Spleen (tissue), 11 donors: ENCODE measurements around the gene PGS1. TPM values are rescaled to one million over a fixed set of nuclear protein-coding genes. Genes with fewer than 3 reads are reported as not detected.

Experiments used
- DNase-seq: peaks from one replicate; pipeline ENCODE4 v3.0.0-alpha.2; 2020
- H3K27ac ChIP-seq, 8 donors: fragments of 200-600 bp; sonication (generic) in 7 of 8; 1 replicate in 4 of 8; 2 replicates in 4 of 8; pipeline versions ENCODE4 v1.5.0 to v1.8.0; 2016 to 2021; ENCODE audit warnings: inconsistent platforms in 4 of 8, mild to moderate bottlenecking in 4 of 8, moderate library complexity in 1 of 8
- H3K27me3 ChIP-seq, 7 donors: fragments of 200-600 bp; sonication (generic) in 6 of 7; replicated peaks in 1 of 7; 1 replicate in 4 of 7; 2 replicates in 3 of 7; pipeline versions ENCODE4 v1.5.0 to v1.8.0; 2016 to 2021; ENCODE audit warnings: inconsistent platforms in 3 of 7, mild to moderate bottlenecking in 1 of 7
- H3K36me3 ChIP-seq, 6 donors: fragments of 200-600 bp; sonication (generic) in 5 of 6; 1 replicate in 4 of 6; 2 replicates in 2 of 6; pipeline versions ENCODE4 v1.5.0 to v1.8.0; 2016 to 2021; ENCODE audit warnings: inconsistent platforms in 2 of 6
- H3K4me1 ChIP-seq, 6 donors: fragments of 200-600 bp; sonication (generic) in 5 of 6; 1 replicate in 3 of 6; 2 replicates in 3 of 6; pipeline versions ENCODE4 v1.5.0 to v1.8.0; 2016 to 2021; ENCODE audit warnings: inconsistent platforms in 3 of 6
- H3K4me3 ChIP-seq, 8 donors: fragments of 200-600 bp; sonication (generic) in 7 of 8; 1 replicate in 4 of 8; 2 replicates in 4 of 8; pipeline versions ENCODE4 v1.5.0 to v1.8.0; 2016 to 2021; ENCODE audit warnings: inconsistent platforms in 4 of 8, mild to moderate bottlenecking in 4 of 8, moderate library complexity in 2 of 8
- H3K9me3 ChIP-seq, 8 donors: fragments of 200-600 bp; sonication (generic) in 7 of 8; 1 replicate in 4 of 8; 2 replicates in 4 of 8; pipeline versions ENCODE4 v1.5.0 to v1.8.0; 2016 to 2021; ENCODE audit warnings: inconsistent platforms in 4 of 8
- POLR2A ChIP-seq, 3 donors: fragments of 450-650 bp; IDR thresholded peaks; one replicate each; pipeline ENCODE4 v1.5.1; 2017; ENCODE audit warnings: antibody characterized with exemption in 3 of 3, mild to moderate bottlenecking in 1 of 3
- POLR2AphosphoS5 ChIP-seq, 3 donors: sonication (generic); formaldehyde crosslinking; IDR thresholded peaks; one replicate each; pipeline ENCODE4 v1.5.1; 2017; ENCODE audit warnings: antibody characterized with exemption in 3 of 3
- WGBS, 5 donors: extraction: QIAGEN DNeasy Blood & Tissue Kit in 3 of 5; methylation state at CpG; one replicate each; pipeline versions ENCODE4 v1.1.5 to v1.1.7; 2013 to 2018; 5-methylcytosine and 5-hydroxymethylcytosine counted together
- intact Hi-C: fragments of 100-400 bp; cut with DNase I; formaldehyde crosslinking; loops from one replicate; pipeline ENCODE4 v1.15.0; 2023; ENCODE audit warnings: low total_unique reads
- polyA plus RNA-seq, 3 donors: library from polyadenylated mRNA; stranded (reverse); fragments of 200-250 nt; gene quantifications; one replicate each; pipeline ENCODE4 v1.2.1, GENCODE V29; 2013
- total RNA-seq, 7 donors: library from RNA; depleted of rRNA in 3 of 7; stranded (reverse); fragments of >200 nt in 3 of 7; fragmentation: NEBNext Ultra II Directional in 4 of 7; extraction: Animal tissue kit (Norgen Biotek cat#: 25700) in 4 of 7; gene quantifications; one replicate each; pipeline versions ENCODE4 v1.1.0 to v1.2.1, GENCODE V29; 2016 to 2021
- TF ChIP-seq, protein P1 (sequence below), 11 experiments: fragments of 200-600 bp in 7 of 11; fragments of 450-650 bp in 4 of 11; sonication (generic) in 4 of 11; IDR thresholded peaks in 8 of 11; conservative IDR thresholded peaks in 3 of 11; 1 replicate in 7 of 11; 2 replicates in 4 of 11; pipeline versions ENCODE4 v1.4.0 to v1.8.0; 2016 to 2021; ENCODE audit warnings: antibody characterized with exemption in 11 of 11, inconsistent platforms in 4 of 11, mild to moderate bottlenecking in 1 of 11
- donor health status: healthy with polysubstance abuse.
- donor health status: DM: no; HTN: no; CAD: no; lungs with moderate emphysema.
- donor health status: DM: no; HTN: no; CAD: no.
- donor health status: Bipolar disorder and iron deficiency.
- donor health status: healthy.
- donor health status: DM: no; HTN: no; CAD: no.
- donor health status: DM: yes; HTN: yes; CAD: no.

Gene PGS1
- total and polyA plus RNA-seq, 10 donors = 20.0 to 217 (median 109) TPM

DNA sequence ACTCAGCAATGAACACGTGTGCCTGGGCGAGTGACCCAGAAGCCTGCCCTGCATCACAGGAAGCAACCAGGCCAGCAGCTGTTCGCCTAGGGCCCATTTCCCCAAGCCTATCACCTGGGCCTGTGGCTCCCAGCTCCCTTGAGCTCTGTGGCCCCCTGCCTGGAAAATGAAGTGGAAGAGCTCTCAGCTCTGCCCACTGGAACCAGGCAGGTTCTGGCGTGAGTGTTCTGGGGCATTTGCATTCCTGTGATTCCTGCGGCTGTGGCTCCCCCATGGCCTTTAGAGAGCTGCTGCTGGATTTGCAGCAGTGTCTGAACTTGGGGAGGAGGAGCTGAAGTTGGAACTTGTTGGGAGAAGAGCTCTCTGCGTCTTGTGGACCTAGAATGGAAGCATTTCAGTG lies 22.8 kb downstream of the PGS1 start:
- Histone ChIP-seq H3K9me3 (no peaks in the 10 kb centered on the region), H3K36me3 (peaks cover 19 to 100% (median 98%) of the 10 kb centered on the region in 6 donors), H3K27me3 (no peaks in the 10 kb centered on the region), H3K27ac (peak overlapping the region in 1 of 8 donors; percentile 30), H3K4me1 (peaks cover 0 to 13% (median 2%) of the 10 kb centered on the region in 6 donors), H3K4me3 (no peak overlapping the region)
- intact Hi-C loops = no loop called here
- TF ChIP-seq, protein P1, sequence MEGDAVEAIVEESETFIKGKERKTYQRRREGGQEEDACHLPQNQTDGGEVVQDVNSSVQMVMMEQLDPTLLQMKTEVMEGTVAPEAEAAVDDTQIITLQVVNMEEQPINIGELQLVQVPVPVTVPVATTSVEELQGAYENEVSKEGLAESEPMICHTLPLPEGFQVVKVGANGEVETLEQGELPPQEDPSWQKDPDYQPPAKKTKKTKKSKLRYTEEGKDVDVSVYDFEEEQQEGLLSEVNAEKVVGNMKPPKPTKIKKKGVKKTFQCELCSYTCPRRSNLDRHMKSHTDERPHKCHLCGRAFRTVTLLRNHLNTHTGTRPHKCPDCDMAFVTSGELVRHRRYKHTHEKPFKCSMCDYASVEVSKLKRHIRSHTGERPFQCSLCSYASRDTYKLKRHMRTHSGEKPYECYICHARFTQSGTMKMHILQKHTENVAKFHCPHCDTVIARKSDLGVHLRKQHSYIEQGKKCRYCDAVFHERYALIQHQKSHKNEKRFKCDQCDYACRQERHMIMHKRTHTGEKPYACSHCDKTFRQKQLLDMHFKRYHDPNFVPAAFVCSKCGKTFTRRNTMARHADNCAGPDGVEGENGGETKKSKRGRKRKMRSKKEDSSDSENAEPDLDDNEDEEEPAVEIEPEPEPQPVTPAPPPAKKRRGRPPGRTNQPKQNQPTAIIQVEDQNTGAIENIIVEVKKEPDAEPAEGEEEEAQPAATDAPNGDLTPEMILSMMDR (IDR thresholded peaks at IDR 0.05 in 8 of 11, conservative IDR thresholded peaks at IDR 0.05 in 3 of 11) = no peak
- TF ChIP-seq POLR2AphosphoS5 (IDR thresholded peaks at IDR 0.05) = no peak
- TF ChIP-seq POLR2A (IDR thresholded peaks at IDR 0.05) = no peak
- 59 to 91% (median 71%) methylated on average over 4 to 6 of the region's 6 CpGs for WGBS, 5 donors
- no peak for DNase-seq

DNA sequence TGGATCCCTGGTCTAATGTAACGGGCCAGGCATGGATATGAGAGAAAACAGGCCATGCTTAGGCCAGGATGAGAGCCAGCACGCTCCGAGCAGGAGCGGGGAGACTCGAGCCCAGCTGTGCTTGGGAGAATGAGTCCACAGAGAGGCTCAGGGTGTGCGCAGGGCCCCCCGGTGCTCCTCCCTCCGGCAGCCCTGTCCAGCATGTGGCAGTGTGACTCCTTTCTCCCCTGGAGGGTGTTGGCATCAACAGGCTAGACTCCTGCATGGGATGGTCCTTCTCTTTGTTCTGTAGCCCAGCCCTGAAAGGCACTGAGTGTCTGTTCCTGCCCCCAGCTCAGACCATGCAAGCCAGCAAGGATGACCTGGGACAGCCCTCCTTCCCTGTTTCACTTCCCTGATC lies 23.4 kb downstream of the PGS1 start:
- Histone ChIP-seq H3K27ac (peak overlapping the region in 1 of 8 donors; percentile 30), H3K9me3 (no peaks in the 10 kb centered on the region), H3K4me1 (peaks cover 0 to 19% (median 4%) of the 10 kb centered on the region in 6 donors), H3K4me3 (no peak overlapping the region), H3K36me3 (peaks cover 19 to 100% (median 95%) of the 10 kb centered on the region in 6 donors), H3K27me3 (no peaks in the 10 kb centered on the region)
- 59 to 95% (median 70%) methylated on average over 5 to 8 of the region's 8 CpGs for WGBS, 5 donors
- DNase-seq = no peak
- intact Hi-C loops = no loop called here
- TF ChIP-seq, protein P1 (IDR thresholded peaks at IDR 0.05 in 8 of 11, conservative IDR thresholded peaks at IDR 0.05 in 3 of 11) = no peak
- TF ChIP-seq POLR2AphosphoS5 (IDR thresholded peaks at IDR 0.05) = peak in 2 of 3 donors; percentile 3 to 11

DNA sequence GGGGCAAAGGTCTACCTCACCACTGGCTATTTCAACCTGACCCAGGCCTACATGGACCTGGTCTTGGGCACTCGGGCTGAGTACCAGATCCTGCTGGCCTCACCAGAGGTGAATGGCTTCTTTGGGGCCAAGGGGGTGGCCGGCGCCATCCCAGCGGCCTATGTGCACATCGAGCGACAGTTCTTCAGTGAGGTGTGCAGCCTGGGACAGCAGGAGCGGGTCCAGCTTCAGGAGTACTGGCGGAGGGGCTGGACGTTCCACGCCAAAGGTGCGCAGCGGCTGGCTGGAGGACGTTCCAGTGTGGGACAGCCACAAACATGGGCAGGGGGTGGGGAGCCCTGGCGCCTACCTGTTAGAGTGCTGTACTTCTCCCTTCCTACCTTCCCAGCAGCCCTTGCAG lies 25.4 kb downstream of the PGS1 start:
- no peaks in the 10 kb centered on the region for H3K9me3 ChIP-seq
- peaks cover 11 to 100% (median 86%) of the 10 kb centered on the region in 6 donors for H3K36me3 ChIP-seq
- WGBS, 5 donors = 90 to 98% (median 96%) methylated on average over 4 to 14 of the region's 14 CpGs
- DNase-seq = no peak
- H3K27me3 ChIP-seq = no peaks in the 10 kb centered on the region
- H3K27ac ChIP-seq = no peak overlapping the region
- H3K4me3 ChIP-seq = no peak overlapping the region
- H3K4me1 ChIP-seq = peaks cover 0 to 35% (median 11%) of the 10 kb centered on the region in 6 donors
- intact Hi-C loops = no loop called here
- TF ChIP-seq POLR2A (IDR thresholded peaks at IDR 0.05) (no peak), POLR2AphosphoS5 (IDR thresholded peaks at IDR 0.05) (peak in 1 of 3 donors; percentile 80)

DNA sequence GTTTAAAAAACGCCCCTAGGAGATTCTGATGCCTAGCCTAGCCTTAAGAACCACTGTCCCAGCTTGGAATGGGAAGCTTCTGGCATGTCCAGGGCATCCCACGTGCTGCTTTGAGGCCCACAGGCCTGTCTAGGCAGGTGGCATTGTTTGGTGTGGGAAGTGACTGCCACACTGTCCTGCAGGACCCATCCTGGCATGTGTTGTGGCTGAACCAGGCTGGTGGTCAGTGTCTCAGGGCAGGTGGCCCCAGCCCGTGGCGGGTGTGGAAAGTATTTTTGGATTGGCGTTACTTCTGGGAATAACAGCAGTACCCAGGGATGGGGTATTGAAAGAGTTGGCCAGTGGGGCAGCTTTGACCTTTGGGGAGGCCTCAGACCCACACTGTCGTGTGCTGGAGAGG lies 27.9 kb downstream of the PGS1 start:
- H3K27me3 ChIP-seq = no peaks in the 10 kb centered on the region
- intact Hi-C loops = no loop called here
- TF ChIP-seq POLR2AphosphoS5 (IDR thresholded peaks at IDR 0.05) = peak in 2 of 3 donors; percentile 4 to 39
- TF ChIP-seq, protein P1 (IDR thresholded peaks at IDR 0.05 in 8 of 11, conservative IDR thresholded peaks at IDR 0.05 in 3 of 11) = no peak
- no peak for DNase-seq
- peaks cover 7 to 97% (median 66%) of the 10 kb centered on the region in 6 donors for H3K36me3 ChIP-seq
- H3K9me3 ChIP-seq = no peaks in the 10 kb centered on the region
- 90 to 98% (median 97%) methylated on average over 5 to 6 of the region's 6 CpGs for WGBS, 5 donors
- H3K4me1 ChIP-seq = peaks cover 0 to 57% (median 29%) of the 10 kb centered on the region in 6 donors
- peak overlapping the region in 1 of 8 donors; percentile 23 for H3K27ac ChIP-seq
- no peak overlapping the region for H3K4me3 ChIP-seq
